GM18909 (cell line): ENCODE results near the gene CYCS.

Experiments
- ATAC-seq: cut with Tn5 transposase; IDR thresholded peaks from one replicate; pipeline ENCODE4 v1.9.1; 2021; ENCODE audit warnings: mild to moderate bottlenecking; ENCODE audit not compliant: unreplicated experiment, poor library complexity

The CYCS gene

GRCh38 chr7:25075459-25075858 is 49.6 kb downstream of the CYCS start:
- no peak for ATAC-seq

- no peak for ATAC-seq
These were observed 51.6 kb downstream of the CYCS start for GRCh38 chr7:25073451-25073850.
